GM18870 (cell line): ENCODE measurements around the gene C16orf92.

Experiments used
- ATAC-seq: cut with Tn5 transposase; IDR thresholded peaks from one replicate; pipeline ENCODE4 v1.9.1; 2021; ENCODE audit warnings: moderate library complexity; ENCODE audit not compliant: unreplicated experiment

The C16orf92 gene

GRCh38 chr16:29988346-29989075, 34.5 kb upstream of the C16orf92 start:
- no peak for ATAC-seq

- ATAC-seq = no peak
Observed at GRCh38 chr16:29989111-29989858, 33.7 kb upstream of the C16orf92 start.

- ATAC-seq = no peak
Observed at GRCh38 chr16:29990034-29990433, 33.0 kb upstream of the C16orf92 start.

GRCh38 chr16:29990883-29991570, 32.0 kb upstream of the C16orf92 start:
- no peak for ATAC-seq

- ATAC-seq = no peak
Observed at GRCh38 chr16:29991571-29991904, 31.5 kb upstream of the C16orf92 start.

- no peak for ATAC-seq
Observed at GRCh38 chr16:29992344-29992967, 30.5 kb upstream of the C16orf92 start.

GRCh38 chr16:29993191-29993902, 29.7 kb upstream of the C16orf92 start:
- ATAC-seq = no peak

- no peak for ATAC-seq
Observed at GRCh38 chr16:29993903-29994599, 28.9 kb upstream of the C16orf92 start.

- ATAC-seq = no peak
Observed at GRCh38 chr16:29994600-29995323, 28.2 kb upstream of the C16orf92 start.

- ATAC-seq = peak; percentile 23
Observed at GRCh38 chr16:29995324-29995910, 27.6 kb upstream of the C16orf92 start, which contains the start of gene HIRIP3. Gene HIRIP3 (minus strand): TSS chr16:29995617. CDS start chr16:29995605, 12 bp downstream.

- ATAC-seq = peak; percentile 81
Observed at GRCh38 chr16:29995911-29996765, 26.9 kb upstream of the C16orf92 start, which contains the start of gene INO80E. Gene INO80E (plus strand): TSS chr16:29996241. CDS start chr16:29996311, 70 bp downstream.

- ATAC-seq = no peak
Observed at GRCh38 chr16:29996766-29997250, 26.2 kb upstream of the C16orf92 start.

GRCh38 chr16:29999605-30000004, 23.4 kb upstream of the C16orf92 start:
- no peak for ATAC-seq

GRCh38 chr16:30000735-30001631, 22.0 kb upstream of the C16orf92 start:
- ATAC-seq = no peak

- ATAC-seq = no peak
Observed at GRCh38 chr16:30002614-30003346, 20.2 kb upstream of the C16orf92 start.
